ENCODE measurements around the gene CPN1. TPM values are rescaled to one million over a fixed set of nuclear protein-coding genes. Genes with fewer than 3 reads are reported as not detected.

Gene CPN1
- total RNA-seq, 4 donors from 2014 or later, result not detected

DNA sequence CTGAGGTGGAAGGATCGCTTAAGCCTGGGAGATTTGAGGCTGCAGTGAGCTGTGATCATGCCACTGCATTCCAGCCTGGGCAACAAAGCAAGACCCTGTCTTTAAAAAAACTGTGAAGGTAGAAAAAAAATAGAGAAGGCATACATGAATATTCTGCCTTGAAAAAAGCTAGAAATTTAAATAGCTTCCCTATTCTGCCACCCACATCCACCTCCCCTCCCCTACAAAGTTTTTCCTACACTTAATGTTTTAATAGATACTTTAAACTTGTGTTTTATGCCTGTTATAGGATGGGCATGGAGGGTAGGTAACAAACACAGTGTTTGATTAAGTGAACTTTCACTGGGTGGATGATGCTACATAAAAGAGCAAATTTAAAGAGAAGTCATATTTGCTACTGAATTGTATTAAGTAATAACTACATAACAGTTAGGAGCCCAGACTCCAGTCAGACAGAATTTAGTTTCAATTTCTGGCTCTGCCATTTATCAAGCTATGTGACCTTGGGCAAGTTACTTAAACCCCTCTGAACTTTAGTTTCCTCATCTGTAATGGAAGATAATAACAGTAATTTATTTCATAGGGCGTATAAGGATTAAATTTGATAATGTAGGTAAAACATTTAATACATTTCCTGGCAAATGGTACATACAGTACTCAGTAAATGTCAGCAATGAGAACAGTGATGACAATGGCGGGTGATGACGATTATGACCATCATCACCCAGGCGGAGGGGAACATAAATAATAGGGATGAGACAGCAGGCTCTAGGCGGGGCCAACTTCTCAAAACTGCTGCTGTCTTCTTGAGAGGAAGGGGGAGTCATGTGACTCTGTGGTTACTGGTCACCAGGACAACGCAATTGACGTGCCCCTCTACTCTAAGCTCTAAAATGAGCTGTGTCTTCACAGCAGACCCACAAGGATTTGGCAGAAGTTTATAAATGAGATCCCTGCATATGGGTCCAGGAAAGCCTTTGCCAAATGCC lies 87.7 kb downstream of the CPN1 start:
- Histone ChIP-seq H3K4me1 (peaks cover 8 to 16% of the 10 kb centered on the region in 2 donors), H3K9me3 (no peaks in the 10 kb centered on the region), H3K4me3 (replicated peaks in 1 of 3) (no peak overlapping the region), H3K27ac (no peak overlapping the region), H3K27me3 (no peaks in the 10 kb centered on the region), H3K36me3 (no peaks in the 10 kb centered on the region)
- peak in 1 of 2 donors; percentile 16 for DNase-seq
- TF ChIP-seq, protein P1, sequence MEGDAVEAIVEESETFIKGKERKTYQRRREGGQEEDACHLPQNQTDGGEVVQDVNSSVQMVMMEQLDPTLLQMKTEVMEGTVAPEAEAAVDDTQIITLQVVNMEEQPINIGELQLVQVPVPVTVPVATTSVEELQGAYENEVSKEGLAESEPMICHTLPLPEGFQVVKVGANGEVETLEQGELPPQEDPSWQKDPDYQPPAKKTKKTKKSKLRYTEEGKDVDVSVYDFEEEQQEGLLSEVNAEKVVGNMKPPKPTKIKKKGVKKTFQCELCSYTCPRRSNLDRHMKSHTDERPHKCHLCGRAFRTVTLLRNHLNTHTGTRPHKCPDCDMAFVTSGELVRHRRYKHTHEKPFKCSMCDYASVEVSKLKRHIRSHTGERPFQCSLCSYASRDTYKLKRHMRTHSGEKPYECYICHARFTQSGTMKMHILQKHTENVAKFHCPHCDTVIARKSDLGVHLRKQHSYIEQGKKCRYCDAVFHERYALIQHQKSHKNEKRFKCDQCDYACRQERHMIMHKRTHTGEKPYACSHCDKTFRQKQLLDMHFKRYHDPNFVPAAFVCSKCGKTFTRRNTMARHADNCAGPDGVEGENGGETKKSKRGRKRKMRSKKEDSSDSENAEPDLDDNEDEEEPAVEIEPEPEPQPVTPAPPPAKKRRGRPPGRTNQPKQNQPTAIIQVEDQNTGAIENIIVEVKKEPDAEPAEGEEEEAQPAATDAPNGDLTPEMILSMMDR (IDR thresholded peaks at IDR 0.05), result no peak
- TF ChIP-seq POLR2A (IDR thresholded peaks at IDR 0.05), result no peak
- intact Hi-C loops (cut with DNase I), result no loop called here
- WGBS, 2 donors, result 67 to 86% methylated on average over 8 of the region's 8 CpGs

Other genes with a start within 250 kb of the CPN1 start
- gene DNMBP, start 71.9 kb downstream of the CPN1 start, total RNA-seq, result 10 to 100 TPM; 11.7 to 17.4 (median 13.4) TPM
- gene ERLIN1, start 104.2 kb upstream of the CPN1 start, total RNA-seq, result 10 to 100 TPM; 17.9 to 23.5 (median 19.7) TPM
- gene CHUK, start 147.7 kb upstream of the CPN1 start, total RNA-seq, result 10 to 100 TPM; 26.1 to 30.6 (median 27.4) TPM
- gene CWF19L1, start 185.8 kb upstream of the CPN1 start, total RNA-seq, result 10 to 100 TPM; 17.1 to 21.1 (median 19.3) TPM
- gene BLOC1S2, start 204.8 kb upstream of the CPN1 start, total RNA-seq, result 10 to 100 TPM; 22.6 to 42.2 (median 37.0) TPM
- gene PKD2L1, start 248.4 kb upstream of the CPN1 start, total RNA-seq, result not detected

Data from thyroid gland (tissue), 4 donors.